SIG-M5 treated with dmso at 0.1 percent for 504 hours (cell line): Measurements from ENCODE around the gene KIF5C.

Experiments used
- DNase-seq: peaks from one replicate; lab custom pipeline; 2025; ENCODE audit not compliant: unreplicated experiment; lab: John Stamatoyannopoulos, UW

KIF5C gene

GRCh38 chr2:148887350-148888002 lies 12.4 kb downstream of the KIF5C start:
- DNase-seq, result no peak

DNA sequence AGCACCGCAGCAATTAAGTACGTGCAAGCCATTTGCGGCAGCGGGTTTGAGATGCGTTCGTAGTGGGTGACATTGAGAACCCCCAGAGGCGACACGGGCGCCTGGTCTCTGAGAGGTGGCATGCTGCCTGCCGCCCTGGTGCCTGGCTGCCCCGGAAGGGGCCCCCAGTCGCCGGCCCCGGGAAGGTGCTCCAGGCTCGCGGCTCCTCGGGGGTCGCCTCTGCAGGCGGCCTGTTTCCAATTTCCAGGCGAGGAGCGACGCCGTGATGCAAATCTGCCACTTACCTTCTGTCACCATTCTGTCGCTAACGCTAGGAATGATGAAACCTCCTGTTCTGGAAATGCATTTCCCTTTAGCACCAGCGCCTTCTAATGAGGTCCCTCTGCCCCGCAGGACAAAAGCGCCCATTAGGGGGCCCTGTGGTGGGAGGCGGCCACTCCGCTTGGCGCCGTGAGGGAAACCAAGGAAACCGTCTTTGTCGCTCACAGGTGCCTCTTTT lies 13.0 kb downstream of the KIF5C start:
- DNase-seq, result no peak

GRCh38 chr2:148888986-148889385 lies 14.0 kb downstream of the KIF5C start:
- DNase-seq, result no peak

- DNase-seq, result no peak
These were observed 18.9 kb downstream of the KIF5C start for GRCh38 chr2:148893906-148894305.

DNA sequence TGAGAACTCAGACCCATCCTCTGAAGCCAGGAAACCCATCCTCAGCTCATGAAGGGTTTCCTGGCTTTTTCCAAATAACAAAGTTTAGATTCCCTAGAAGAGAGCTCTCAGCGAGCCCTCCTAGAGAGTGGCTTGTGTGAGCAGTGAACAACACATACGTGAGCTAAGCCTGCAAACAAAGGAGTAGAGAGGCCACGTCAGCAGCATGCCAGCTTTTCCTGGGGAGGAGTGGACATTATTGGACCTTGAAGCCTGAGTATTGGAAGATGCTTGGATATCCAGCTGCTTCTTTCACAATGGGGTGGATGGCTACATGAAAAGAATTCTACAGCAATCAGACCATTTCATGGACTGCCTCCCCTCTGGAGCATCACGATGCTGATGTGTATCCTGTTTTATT lies 21.1 kb downstream of the KIF5C start:
- DNase-seq, result no peak

- DNase-seq, result no peak
These were observed 24.8 kb downstream of the KIF5C start for GRCh38 chr2:148899638-148900318.

DNA sequence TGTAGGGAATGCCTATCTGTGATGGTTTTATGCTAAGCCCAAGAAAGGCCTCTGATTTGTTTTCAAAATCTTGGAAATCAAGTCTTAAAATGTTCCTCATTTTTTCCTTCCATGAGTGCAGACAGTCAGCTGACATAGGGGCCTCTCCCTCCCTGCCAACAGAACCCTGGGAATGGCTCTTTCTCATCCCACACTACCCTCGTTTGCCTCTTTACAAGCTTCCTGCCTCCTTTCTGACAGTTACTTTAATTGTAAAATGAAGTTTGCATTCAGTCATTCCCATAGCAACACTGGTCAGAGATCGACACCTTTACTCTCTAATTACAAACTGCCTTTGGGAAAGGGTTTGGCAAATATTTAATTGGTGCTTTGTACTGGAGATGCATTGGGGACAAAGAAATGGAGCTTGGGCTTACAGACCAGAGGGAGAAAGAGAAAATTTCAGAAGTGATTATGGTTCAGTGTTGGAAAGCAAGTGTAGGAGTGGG lies 25.4 kb downstream of the KIF5C start:
- DNase-seq, result no peak

DNA sequence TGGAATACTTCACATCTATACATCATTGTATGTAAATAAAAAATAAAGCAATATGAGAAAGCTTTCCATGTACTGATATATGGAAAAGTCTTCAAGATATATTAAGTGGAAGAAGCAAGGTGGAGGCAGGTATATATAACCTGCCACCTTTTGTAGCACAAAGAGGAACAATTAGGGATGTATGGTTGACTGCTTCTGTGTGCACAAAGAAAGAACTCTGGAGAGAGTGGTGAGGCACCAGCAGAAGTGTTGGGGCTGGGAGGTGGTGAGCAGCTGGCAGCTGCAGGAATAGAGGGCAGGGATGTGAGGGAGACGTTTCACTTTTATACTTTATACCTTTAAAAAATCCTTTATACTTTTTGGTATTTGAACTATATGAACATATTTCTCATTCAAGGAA lies 26.1 kb downstream of the KIF5C start:
- DNase-seq, result no peak

DNA sequence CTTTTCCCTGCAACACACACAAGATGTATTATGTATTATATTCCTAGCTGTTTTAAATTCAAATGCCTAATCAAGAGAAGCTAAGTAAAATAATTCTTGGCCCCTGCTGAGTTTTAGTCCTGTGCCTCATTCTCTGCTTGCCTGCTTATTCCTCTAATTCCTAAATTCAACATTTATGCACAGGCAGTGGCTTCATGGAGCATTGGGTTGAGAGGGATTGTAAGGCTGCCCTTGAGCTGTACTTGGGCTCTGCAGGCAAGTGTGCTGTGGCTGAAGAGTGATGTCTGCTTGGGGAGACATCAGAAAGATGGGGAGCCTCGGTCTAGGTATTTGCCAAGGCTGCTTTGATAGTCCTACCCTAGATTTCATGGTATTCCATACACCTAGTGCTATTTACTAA lies 27.8 kb downstream of the KIF5C start:
- no peak for DNase-seq

DNA sequence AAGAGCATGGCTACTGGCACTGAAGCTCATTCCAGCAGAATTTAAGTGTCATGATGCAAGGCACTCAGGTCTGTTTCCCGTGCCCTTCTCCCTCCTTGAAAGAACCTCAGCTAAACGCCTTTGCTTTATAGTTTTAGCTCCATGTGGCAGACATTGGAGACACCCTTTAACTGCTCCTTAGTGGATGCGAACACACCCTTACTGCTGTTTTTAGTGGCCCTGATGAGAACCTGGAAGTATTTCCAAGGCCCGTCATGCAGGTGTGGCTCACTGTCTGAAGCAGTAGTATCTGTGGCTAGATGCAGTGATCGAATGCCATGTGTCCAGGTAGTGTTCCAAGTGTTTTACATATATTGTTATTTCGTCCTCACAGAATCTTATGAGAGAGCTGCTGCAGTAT lies 28.3 kb downstream of the KIF5C start:
- no peak for DNase-seq

DNA sequence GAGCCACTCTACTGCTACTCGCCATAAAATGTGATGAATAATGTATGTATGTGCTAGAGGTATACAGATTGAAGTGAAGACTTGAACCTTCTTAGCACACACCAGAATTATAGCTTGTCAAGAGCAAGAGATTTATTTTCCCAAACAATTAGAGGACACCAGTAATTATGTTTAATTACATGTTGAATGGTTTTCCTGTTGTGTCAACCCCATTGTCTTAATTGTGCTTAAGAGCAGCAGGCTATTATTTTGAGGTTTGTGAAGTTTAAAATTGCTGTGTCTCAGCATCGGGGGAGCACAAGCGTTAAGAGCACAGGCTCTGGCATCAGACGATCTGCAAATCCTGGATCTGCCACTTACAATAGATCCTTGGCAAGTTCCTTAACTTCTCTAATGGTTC lies 29.0 kb downstream of the KIF5C start:
- DNase-seq, result no peak

GRCh38 chr2:148906124-148906523 lies 31.1 kb downstream of the KIF5C start:
- no peak for DNase-seq

DNA sequence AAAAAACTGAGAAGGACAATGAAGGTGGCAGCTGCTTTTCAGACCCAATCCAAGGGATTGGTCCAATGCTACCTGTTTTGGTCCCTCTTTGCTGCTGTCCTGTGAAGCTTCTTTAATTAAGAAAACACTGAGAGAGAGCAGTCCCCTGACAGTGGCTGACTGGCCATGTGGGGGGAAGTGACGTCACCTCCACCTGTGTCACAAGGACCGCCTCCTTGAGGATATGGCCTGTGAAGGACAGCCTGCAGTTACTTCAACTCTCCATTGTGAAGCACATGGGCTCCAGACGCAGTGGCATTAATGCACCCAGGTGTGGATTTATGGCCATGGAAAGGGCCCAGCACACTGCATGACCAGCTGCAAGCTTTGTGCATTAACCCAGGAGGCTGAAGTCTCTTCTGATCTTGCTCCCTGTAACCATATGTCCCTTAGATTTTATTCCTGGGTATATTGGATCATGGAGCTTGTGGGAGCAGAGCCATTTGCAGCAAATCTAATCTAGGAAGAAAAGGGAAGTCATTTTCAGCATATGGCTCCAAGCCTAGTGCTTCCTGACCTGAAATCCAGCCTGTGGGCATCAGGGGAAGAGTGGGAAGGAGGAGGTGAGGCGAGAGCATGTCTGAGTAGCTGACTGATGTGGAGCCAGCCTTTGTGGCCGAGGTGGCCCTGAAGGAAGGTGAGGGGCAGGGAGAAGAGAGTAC lies 32.2 kb downstream of the KIF5C start:
- DNase-seq, result no peak

GRCh38 chr2:148909114-148909513 lies 34.1 kb downstream of the KIF5C start:
- DNase-seq, result no peak

DNA sequence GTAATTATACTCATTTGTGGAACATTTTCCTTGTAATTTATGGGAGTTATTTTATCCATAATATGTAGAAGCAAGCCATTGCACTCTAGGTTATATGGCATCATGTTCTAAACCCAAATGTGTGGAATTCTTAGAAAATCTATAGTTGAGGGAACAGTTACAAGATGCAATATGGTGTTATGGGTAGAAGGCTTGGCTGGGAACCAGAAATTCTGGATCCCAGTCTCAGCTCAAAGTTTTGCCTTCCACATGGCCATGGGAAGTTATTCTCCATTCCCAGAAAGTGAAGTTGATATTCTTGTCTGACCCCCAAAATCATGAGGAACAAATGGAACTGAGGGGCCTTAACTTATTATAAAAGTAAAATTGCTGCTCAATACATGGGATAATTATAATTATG lies 38.0 kb downstream of the KIF5C start:
- no peak for DNase-seq

- DNase-seq, result no peak
These were observed 38.5 kb downstream of the KIF5C start for GRCh38 chr2:148913492-148913891.

GRCh38 chr2:148914463-148914862 lies 39.4 kb downstream of the KIF5C start:
- DNase-seq, result no peak

DNA sequence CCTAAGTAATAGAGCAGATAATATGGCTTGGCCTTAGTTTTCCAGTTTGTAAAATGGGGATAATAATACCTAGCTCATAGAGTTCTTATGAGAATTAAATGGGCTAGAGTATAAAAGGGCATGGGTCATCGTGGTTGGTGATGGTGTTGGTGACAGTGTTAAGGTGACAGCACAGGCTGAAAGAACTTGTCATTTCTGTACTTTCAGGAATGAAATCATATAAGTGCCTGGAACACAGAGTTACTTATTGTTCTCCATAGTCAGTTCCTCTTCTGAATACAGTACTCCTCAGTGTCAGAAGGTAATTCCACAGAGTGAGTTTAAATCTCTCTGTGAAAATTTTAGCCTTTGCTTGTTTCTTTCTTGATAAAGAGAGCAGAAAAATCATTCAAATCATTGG lies 42.4 kb downstream of the KIF5C start:
- DNase-seq, result no peak

DNA sequence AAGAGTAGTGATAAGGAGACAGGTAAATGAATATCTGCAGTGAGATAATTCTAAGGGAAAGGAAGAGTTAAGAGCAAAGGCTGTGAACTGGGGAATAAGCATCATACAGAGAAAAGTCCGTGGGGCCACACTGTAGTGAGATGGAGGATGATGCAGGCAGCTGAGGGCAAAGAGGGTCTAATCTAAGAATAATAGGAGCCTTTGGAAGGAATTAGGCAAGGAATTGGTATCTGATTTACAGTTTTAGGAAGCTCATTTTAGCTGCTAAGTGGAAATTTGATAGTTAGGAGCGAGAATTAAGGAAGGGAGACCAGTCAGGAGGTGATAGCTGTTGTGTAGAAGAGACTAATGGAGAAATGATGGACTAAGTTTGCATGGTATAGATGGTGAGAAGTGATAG lies 43.5 kb downstream of the KIF5C start:
- DNase-seq, result no peak

GRCh38 chr2:148920559-148920958 lies 45.5 kb downstream of the KIF5C start:
- DNase-seq, result no peak

DNA sequence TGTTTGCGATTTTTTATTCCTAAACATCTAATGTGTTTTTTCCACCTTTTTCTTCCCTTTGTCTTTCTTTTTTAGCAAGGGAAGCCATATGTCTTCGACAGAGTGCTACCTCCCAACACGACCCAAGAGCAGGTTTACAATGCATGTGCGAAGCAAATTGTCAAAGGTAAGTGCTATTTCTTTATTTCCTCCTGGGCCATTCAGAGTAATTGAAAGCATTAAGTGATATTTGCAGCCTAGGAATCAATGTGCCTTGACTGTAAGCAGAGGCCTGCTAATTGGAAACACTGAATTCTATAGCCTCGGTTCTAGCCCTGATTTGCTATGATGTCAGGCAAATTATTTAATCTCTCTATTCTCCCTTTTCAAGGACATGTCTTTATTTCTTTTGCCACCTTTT lies 47.0 kb downstream of the KIF5C start:
- DNase-seq, result no peak
